RKO (cell line): ENCODE measurements around the gene ELOVL6.
"Not testable (repeated sequence)": the region's sequence is repeated elsewhere in the genome, so short reads cannot be mapped to it uniquely, and the experiment has no call there.

Experiments used
- DNase-seq: peaks from one replicate; pipeline ENCODE4 v3.0.0-alpha.2; 2016; ENCODE audit warnings: low spot score

ELOVL6 gene

GRCh38 chr4:110198435-110199416 lies at the start of gene ELOVL6:
ELOVL6 (minus strand) TSS chr4:110198615; CDS start chr4:110198335, 280 bp downstream.
- peak; percentile 92 for DNase-seq

GRCh38 chr4:110248100-110248499 lies 49.7 kb upstream of the ELOVL6 start:
- no peak for DNase-seq

GRCh38 chr4:110247591-110247990 lies 49.2 kb upstream of the ELOVL6 start:
- no peak for DNase-seq

GRCh38 chr4:110245577-110245976 lies 47.2 kb upstream of the ELOVL6 start:
- DNase-seq = peak; percentile 51

GRCh38 chr4:110236324-110236723 lies 37.9 kb upstream of the ELOVL6 start:
- no peak for DNase-seq

- not testable (repeated sequence) for DNase-seq
Measured at GRCh38 chr4:110233581-110233980, 35.2 kb upstream of the ELOVL6 start.

GRCh38 chr4:110231869-110232268 lies 33.5 kb upstream of the ELOVL6 start:
- no peak for DNase-seq

- DNase-seq = no peak
Measured at GRCh38 chr4:110229266-110229665, 30.9 kb upstream of the ELOVL6 start.

- DNase-seq = no peak
Measured at GRCh38 chr4:110224812-110225211, 26.4 kb upstream of the ELOVL6 start.

GRCh38 chr4:110224142-110224541 lies 25.7 kb upstream of the ELOVL6 start:
- no peak for DNase-seq

- DNase-seq = not testable (repeated sequence)
Measured at GRCh38 chr4:110218935-110219334, 20.5 kb upstream of the ELOVL6 start.

- not testable (repeated sequence) for DNase-seq
Measured at GRCh38 chr4:110217181-110217580, 18.8 kb upstream of the ELOVL6 start.

GRCh38 chr4:110216129-110216528 lies 17.7 kb upstream of the ELOVL6 start:
- peak; percentile 37 for DNase-seq

- no peak for DNase-seq
Measured at GRCh38 chr4:110211770-110212061, 13.3 kb upstream of the ELOVL6 start.

- peak; percentile 75 for DNase-seq
Measured at GRCh38 chr4:110211007-110211769, 12.8 kb upstream of the ELOVL6 start.

GRCh38 chr4:110208419-110208818 lies 10.0 kb upstream of the ELOVL6 start:
- no peak for DNase-seq

- DNase-seq = no peak
Measured at GRCh38 chr4:110207233-110207632, 8.8 kb upstream of the ELOVL6 start.

GRCh38 chr4:110202024-110202423 lies 3.6 kb upstream of the ELOVL6 start:
- no peak for DNase-seq

- DNase-seq = no peak
Measured at GRCh38 chr4:110201502-110201901, 3.1 kb upstream of the ELOVL6 start.

- DNase-seq = no peak
Measured at GRCh38 chr4:110200689-110201088, 2.3 kb upstream of the ELOVL6 start.

GRCh38 chr4:110198049-110198434 lies 373 bp downstream of the ELOVL6 start:
- DNase-seq = no peak

- peak; percentile 54 for DNase-seq
Measured at GRCh38 chr4:110197529-110198042, 829 bp downstream of the ELOVL6 start.
